ENCODE results near the gene LTV1.
"Not testable (repeated sequence)": the region's sequence is repeated elsewhere in the genome, so short reads cannot be mapped to it uniquely, and the experiment has no call there.

The LTV1 gene

DNA sequence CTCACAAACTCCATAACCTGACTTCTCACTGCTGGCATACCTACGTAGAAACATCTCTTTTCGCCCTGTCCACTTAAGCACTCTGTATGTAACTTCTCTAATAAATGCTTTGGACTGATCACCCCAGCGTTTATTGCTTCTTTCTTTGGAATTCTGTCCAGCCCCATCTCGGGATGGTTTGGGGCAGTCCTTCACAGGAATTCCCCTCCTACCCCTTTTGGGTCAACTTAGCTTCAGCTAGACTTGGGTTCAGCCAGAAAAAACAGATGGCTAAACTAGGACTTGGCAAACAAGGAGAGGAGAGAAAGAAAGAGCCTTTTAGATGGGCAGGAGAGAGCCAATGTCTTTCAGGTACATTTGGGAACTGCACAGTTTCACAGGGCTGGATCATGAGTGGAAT is 3.9 kb upstream of the LTV1 start:
- Histone ChIP-seq H3K27ac (no peak overlapping the region), H3K27me3 (ENCODE audit: insufficient read depth, low read depth, severe bottlenecking) (no peaks in the 10 kb centered on the region), H3K4me3 (ENCODE audit: low read depth, low read length) (no peak overlapping the region), H3K36me3 (peaks cover 2% of the 10 kb centered on the region; the same call in 1 of the 2 replicates), H3K9me3 (ENCODE audit: severe bottlenecking) (no peaks in the 10 kb centered on the region)
- no peak for TF ChIP-seq CTCF (IDR thresholded peaks at IDR 0.05; ENCODE audit: low read depth, low read length)
- no peak for DNase-seq

DNA sequence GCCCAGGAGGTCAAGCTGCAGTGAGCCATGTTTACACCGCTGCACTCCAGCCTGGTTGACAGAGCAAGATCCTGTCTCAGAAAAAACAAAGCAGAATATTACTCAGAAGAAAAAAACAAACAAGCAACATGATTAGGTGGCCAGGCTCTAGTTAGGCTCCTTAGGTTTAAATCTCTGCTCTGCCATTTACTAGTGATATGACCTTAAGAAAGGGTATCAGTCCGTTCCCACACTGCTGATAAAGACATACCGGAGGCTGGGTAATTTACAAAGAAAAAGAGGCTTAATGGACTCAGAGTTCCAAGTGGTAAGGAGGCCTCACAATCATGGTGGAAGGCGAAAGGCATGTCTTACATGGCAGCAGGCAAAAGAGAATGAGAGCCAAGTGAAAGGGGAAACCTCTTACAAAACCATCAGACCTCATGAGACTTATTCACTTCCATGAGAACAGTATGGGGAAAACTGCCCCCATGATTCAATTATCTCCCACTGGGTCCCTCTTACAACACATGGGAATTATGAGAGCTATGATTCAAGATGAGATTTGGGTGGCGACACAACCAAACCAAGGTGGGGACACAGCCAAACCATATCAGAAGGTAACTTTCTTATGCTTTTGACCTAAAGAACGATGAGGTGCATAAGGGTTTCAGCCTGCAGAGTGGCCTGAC is 2.4 kb upstream of the LTV1 start:
- no peak for DNase-seq
- TF ChIP-seq CTCF (IDR thresholded peaks at IDR 0.05; ENCODE audit: low read depth, low read length) = no peak
- no peak overlapping the region for H3K4me3 ChIP-seq (ENCODE audit: low read depth, low read length)
- H3K27me3 ChIP-seq (ENCODE audit: insufficient read depth, low read depth, severe bottlenecking) = no peaks in the 10 kb centered on the region
- no peak overlapping the region for H3K27ac ChIP-seq
- H3K36me3 ChIP-seq = peaks cover 17% of the 10 kb centered on the region
- H3K9me3 ChIP-seq (ENCODE audit: severe bottlenecking) = no peaks in the 10 kb centered on the region

DNA sequence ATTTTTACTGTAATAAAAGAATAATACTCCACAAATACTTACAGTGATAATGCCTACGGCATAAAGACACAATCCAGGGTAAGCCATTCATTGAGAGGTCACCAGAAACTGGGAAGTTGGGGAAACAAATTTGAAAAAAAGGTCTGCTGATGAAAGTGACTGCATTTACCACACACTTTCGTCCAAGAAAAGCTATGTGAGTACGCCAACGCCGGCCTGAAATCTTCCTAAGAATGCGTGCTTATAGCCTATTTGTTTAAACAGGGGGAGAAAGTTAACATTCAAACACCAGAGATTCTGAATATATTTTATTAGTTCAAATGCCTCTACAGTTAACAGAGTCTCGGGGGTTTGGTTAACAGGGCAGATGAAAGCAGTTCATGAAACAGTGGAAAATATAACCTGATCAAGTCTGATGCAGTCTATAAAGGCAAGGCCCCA is 657 bp upstream of the LTV1 start:
- Histone ChIP-seq H3K9me3 (ENCODE audit: severe bottlenecking) (no peaks in the 10 kb centered on the region), H3K27ac (peak overlapping the region; percentile 93), H3K36me3 (peaks cover 34% of the 10 kb centered on the region), H3K4me3 (ENCODE audit: low read depth, low read length) (peak overlapping the region; percentile 60), H3K27me3 (ENCODE audit: insufficient read depth, low read depth, severe bottlenecking) (no peaks in the 10 kb centered on the region)
- TF ChIP-seq CTCF (IDR thresholded peaks at IDR 0.05; ENCODE audit: low read depth, low read length) = no peak
- no peak for DNase-seq

DNA sequence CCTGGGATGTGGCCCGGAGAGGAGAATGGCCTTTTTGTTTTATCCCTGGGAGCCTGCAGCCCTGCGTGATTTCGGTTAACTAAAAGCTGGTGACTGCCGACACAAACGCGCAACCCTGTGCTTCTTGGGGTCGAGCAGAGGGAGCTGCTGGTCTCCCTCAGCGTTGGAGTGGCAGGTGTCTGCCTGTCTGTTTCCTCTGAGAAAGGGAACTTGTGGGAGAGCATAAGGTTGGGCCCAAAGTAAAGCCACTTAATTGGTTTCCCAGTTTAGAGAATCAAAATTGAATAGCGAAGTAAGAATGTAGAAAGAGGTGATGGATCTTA is 500 bp downstream of the LTV1 start:
- DNase-seq = no peak
- no peak for TF ChIP-seq CTCF (IDR thresholded peaks at IDR 0.05; ENCODE audit: low read depth, low read length)
- Histone ChIP-seq H3K9me3 (ENCODE audit: severe bottlenecking) (no peaks in the 10 kb centered on the region), H3K27me3 (ENCODE audit: insufficient read depth, low read depth, severe bottlenecking) (no peaks in the 10 kb centered on the region), H3K4me3 (ENCODE audit: low read depth, low read length) (peak overlapping the region; percentile 60), H3K27ac (peak overlapping the region; percentile 93), H3K36me3 (peaks cover 46% of the 10 kb centered on the region)

GRCh38 chr6:143844006-143844405 is 868 bp downstream of the LTV1 start:
- DNase-seq = no peak
- Histone ChIP-seq H3K27me3 (ENCODE audit: insufficient read depth, low read depth, severe bottlenecking) (no peaks in the 10 kb centered on the region), H3K9me3 (ENCODE audit: severe bottlenecking) (no peaks in the 10 kb centered on the region), H3K4me3 (ENCODE audit: low read depth, low read length) (peak overlapping the region; percentile 60), H3K27ac (peak overlapping the region; percentile 93), H3K36me3 (peaks cover 49% of the 10 kb centered on the region)
- no peak for TF ChIP-seq CTCF (IDR thresholded peaks at IDR 0.05; ENCODE audit: low read depth, low read length)

DNA sequence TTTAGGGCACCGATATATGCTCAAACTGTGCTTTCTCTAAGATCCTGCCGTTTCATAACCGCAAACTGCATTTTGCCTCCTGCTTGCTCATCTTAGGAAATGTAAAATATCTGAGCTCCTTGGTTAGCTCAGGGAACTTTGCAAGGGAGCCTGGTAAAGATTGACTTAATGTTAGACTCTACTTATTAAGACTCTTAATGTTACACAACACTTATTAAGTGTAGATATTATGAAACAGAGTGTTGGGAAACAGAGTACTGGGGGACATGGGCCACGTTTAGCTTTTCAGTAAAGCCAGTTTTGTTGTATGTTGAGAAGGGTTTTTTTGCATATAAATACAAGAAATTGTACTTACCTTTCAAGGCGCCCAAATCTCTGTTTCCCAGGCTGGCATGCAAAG is 1.9 kb downstream of the LTV1 start:
- DNase-seq = no peak
- no peak overlapping the region for H3K27ac ChIP-seq
- H3K27me3 ChIP-seq (ENCODE audit: insufficient read depth, low read depth, severe bottlenecking) = no peaks in the 10 kb centered on the region
- H3K4me3 ChIP-seq (ENCODE audit: low read depth, low read length) = no peak overlapping the region
- H3K36me3 ChIP-seq = peaks cover 58% of the 10 kb centered on the region
- H3K9me3 ChIP-seq (ENCODE audit: severe bottlenecking) = no peaks in the 10 kb centered on the region
- no peak for TF ChIP-seq CTCF (IDR thresholded peaks at IDR 0.05; ENCODE audit: low read depth, low read length)

GRCh38 chr6:143851706-143852105 is 8.6 kb downstream of the LTV1 start:
- not testable (repeated sequence) for H3K27ac ChIP-seq; DNase-seq; H3K4me3 ChIP-seq (ENCODE audit: low read depth, low read length); H3K27me3 ChIP-seq (ENCODE audit: insufficient read depth, low read depth, severe bottlenecking); H3K9me3 ChIP-seq (ENCODE audit: severe bottlenecking)
- peaks cover 56% of the 10 kb centered on the region for H3K36me3 ChIP-seq

DNA sequence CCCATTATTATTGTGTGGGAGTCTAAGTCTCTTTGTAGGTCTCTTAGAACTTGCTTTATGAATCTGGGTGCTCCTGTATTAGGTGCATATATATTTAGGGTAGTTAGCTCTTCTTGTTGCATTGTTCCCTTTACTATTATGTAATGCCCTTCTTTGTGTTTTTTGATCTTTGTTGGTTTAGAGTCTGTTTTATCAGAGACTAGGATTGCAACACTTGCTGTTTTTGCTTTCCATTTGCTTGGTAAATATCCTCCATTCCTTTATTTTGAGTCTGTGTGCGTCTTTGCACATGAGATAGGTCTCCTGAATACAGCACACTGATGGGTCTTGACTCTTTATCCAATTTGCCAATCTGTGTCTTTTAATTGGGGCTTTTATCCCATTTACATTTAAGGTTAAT is 11.9 kb downstream of the LTV1 start:
- H3K27me3 ChIP-seq (ENCODE audit: insufficient read depth, low read depth, severe bottlenecking); DNase-seq; H3K27ac ChIP-seq; H3K4me3 ChIP-seq (ENCODE audit: low read depth, low read length); H3K9me3 ChIP-seq (ENCODE audit: severe bottlenecking): not testable (repeated sequence)
- peaks cover 57% of the 10 kb centered on the region for H3K36me3 ChIP-seq

- not testable (repeated sequence) for H3K27ac ChIP-seq; H3K27me3 ChIP-seq (ENCODE audit: insufficient read depth, low read depth, severe bottlenecking); H3K4me3 ChIP-seq (ENCODE audit: low read depth, low read length); DNase-seq; H3K9me3 ChIP-seq (ENCODE audit: severe bottlenecking)
- H3K36me3 ChIP-seq = peaks cover 52% of the 10 kb centered on the region
Measured at GRCh38 chr6:143856762-143857161, 13.6 kb downstream of the LTV1 start.

Data from WERI-Rb-1 (cell line).